Stimulated activated effector memory CD8-positive, alpha-beta T cell treated with anti-CD3 and anti-CD28 coated beads, Interleukin-12 subunit alpha, Interleukin-12 subunit beta, amount 100 ng/mL, for 72 hours (primary cell): ENCODE data around the gene NEDD4L.
"Not testable (repeated sequence)": the region's sequence is repeated elsewhere in the genome, so short reads cannot be mapped to it uniquely, and the experiment has no call there.

Experiments
- ATAC-seq: fragments of 150-1000 bp; cut with Tn5 transposase; 2 replicates; pipeline ENCODE4 v1.10.0; 2021
- DNase-seq, 2 donors: peaks; one replicate each; pipeline ENCODE4 v3.0.0; 2021 to 2022; ENCODE audit warnings: low spot score in 2 of 2
- H3K27ac Mint-ChIP-seq: one replicate; pipeline ENCODE4 v1.8.0; 2022; ENCODE audit warnings: mild to moderate bottlenecking, mixed read lengths
- H3K36me3 Mint-ChIP-seq: one replicate; pipeline ENCODE4 v1.8.0; 2022; ENCODE audit warnings: mild to moderate bottlenecking, mixed read lengths
- H3K4me1 Mint-ChIP-seq: one replicate; pipeline ENCODE4 v1.8.0; 2022; ENCODE audit warnings: mixed read lengths
- H3K4me3 Mint-ChIP-seq: one replicate; pipeline ENCODE4 v1.8.0; 2022; ENCODE audit warnings: mild to moderate bottlenecking, mixed read lengths
- H3K9me3 Mint-ChIP-seq: one replicate; pipeline ENCODE4 v1.8.0; 2022; ENCODE audit warnings: mixed read lengths

Gene NEDD4L

DNA sequence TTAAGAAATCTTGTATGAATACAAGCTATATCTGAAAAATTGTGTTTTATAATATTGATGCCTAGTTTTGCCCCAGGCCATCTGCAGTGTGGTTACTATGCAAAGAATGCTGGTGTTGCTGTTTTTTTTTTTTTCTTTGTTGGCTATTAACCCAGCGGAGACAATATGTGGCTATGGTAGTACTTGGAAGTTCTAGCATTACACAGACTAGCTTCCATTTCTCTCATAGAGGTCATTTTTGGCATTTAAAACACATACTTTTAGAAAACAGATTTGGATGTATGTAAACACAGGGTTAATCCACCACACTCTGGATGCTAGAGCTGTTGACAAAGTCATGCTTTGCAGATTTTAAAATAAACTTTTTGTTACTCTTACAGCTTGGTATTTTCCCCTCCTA, 209.8 kb downstream of the NEDD4L start:
- H3K36me3 Mint-ChIP-seq = no peaks in the 10 kb centered on the region
- H3K4me1 Mint-ChIP-seq = no peaks in the 10 kb centered on the region
- no peaks in the 10 kb centered on the region for H3K9me3 Mint-ChIP-seq
- H3K27ac Mint-ChIP-seq = no peak overlapping the region
- no peak for DNase-seq
- no peak for ATAC-seq
- no peak overlapping the region for H3K4me3 Mint-ChIP-seq

DNA sequence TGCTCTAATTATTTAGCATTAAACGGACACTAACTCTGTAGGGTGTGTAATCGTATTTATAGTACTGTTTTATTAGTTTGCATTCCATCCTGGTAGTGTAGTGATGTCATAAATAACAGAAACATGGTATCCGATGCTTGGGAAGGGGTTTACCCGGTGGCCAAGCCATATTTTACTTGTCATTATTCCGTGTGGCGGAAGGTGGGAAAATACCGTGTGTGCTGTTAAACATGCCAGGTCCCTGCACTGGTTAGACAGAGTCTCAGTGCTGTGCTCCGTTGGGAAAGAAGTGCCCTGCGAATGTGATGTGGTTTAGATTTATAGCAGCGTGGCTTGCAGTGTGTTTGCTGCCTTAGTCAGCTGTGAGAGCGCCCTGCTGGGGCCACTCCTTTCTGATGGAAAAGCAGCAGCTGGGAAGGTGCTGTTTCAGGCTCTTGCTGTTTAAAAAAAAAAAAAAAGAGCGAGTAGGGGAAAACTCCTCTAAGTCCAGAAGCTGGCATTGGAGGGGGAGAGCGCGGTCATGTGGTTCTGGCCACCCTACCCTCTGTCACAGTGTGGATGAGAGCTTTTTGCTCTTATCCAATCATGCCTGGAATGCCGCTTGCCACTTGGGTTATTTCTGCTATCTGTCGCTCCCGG, 211.0 kb downstream of the NEDD4L start:
- no peaks in the 10 kb centered on the region for H3K36me3 Mint-ChIP-seq
- ATAC-seq (no peak), DNase-seq (no peak)
- H3K4me3 Mint-ChIP-seq = no peak overlapping the region
- H3K27ac Mint-ChIP-seq = no peak overlapping the region
- no peaks in the 10 kb centered on the region for H3K4me1 Mint-ChIP-seq
- no peaks in the 10 kb centered on the region for H3K9me3 Mint-ChIP-seq

DNA sequence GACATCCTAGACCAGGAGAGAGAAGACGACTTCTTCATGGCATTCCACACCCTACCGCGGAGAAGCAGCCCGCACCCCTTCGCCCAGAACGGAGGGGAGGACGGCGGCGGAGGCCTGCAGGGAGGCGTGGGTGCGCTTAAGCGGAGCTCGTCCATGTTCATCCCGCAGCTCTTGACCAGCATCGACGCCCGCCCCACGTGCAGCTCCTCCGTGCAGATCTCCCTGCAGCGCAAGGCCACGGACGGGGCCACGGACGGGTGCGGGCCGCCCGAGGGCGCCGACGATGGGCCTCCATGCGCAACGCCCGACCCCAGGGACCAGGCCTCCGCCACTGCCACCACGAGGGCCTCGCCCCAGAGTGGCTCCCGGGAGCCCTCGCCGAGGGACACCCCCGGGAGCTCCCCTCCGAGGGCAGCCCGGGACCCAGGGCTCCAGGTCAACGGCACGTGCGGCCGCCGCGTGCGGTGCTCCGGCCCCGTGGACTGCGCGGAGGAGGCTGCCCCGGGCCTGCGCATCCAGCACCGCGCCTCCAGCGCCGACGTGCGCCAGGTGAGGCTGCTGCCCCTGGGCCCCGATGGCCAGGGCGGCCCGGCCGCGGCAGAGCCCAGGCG, 211.8 kb downstream of the NEDD4L start:
- no peak overlapping the region for H3K4me3 Mint-ChIP-seq
- no peak for DNase-seq
- ATAC-seq = no peak
- no peaks in the 10 kb centered on the region for H3K4me1 Mint-ChIP-seq
- H3K27ac Mint-ChIP-seq = no peak overlapping the region
- no peaks in the 10 kb centered on the region for H3K36me3 Mint-ChIP-seq
- no peaks in the 10 kb centered on the region for H3K9me3 Mint-ChIP-seq

DNA sequence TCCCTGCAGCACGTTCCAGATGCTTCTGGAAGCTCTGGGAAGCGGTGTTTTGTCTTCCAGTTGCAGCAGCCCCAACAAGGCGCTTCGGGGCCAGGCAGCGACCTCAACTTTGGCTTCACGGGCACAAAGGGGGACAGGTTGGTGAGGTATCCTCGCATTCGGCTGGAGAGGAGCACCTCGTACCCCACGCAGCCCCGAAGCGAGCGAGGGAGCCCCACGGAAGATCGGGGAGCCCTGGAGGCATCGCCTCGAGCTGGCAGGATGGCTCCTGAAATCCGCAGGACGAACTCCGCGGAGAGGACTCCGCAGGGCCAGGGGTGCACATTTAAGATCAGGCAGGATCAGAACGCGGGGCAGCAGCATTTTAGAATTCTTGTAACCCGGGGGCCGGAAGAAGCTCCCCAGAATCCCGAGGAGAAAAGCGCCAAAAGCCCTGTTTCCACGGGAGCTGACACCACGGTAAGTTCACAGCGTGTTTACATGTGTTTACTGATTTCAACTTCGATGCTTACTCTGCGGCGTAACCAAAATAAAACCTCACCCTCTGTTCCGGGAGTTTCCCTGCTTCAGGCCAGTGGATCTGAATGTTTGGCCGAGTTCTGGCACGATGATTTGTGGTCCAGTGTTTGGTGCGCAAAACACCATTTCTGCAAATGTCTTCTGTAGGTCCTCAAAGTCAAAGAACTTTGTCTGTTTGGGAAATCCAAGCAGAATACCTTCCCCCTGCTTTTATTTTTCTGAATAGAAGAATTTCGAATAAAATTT, 212.5 kb downstream of the NEDD4L start:
- ATAC-seq (no peak), DNase-seq (no peak)
- Mint-ChIP-seq H3K4me1 (no peaks in the 10 kb centered on the region), H3K9me3 (no peaks in the 10 kb centered on the region), H3K27ac (no peak overlapping the region), H3K36me3 (no peaks in the 10 kb centered on the region), H3K4me3 (no peak overlapping the region)

DNA sequence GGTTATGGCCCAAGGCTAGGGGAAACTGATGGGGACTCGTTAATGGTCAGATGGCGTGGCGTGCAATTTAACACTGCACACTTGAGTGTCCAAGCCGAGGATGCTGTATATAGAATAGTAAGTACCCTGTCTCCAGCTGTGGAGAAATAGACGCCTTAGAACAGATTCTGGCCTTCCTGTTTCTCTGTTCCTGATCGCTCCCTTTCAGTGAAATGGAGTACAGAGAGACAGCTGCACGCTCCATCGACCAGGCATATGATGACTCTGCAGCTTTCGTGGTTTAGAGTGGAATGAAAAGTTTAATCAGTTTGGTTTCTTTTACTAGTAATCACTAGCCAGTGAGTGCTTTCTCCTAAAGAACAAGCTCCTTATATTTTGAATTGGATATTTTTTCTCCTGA, 213.4 kb downstream of the NEDD4L start:
- ATAC-seq = no peak
- Mint-ChIP-seq H3K4me3 (no peak overlapping the region), H3K9me3 (no peaks in the 10 kb centered on the region), H3K4me1 (no peaks in the 10 kb centered on the region), H3K27ac (no peak overlapping the region), H3K36me3 (no peaks in the 10 kb centered on the region)
- no peak for DNase-seq

DNA sequence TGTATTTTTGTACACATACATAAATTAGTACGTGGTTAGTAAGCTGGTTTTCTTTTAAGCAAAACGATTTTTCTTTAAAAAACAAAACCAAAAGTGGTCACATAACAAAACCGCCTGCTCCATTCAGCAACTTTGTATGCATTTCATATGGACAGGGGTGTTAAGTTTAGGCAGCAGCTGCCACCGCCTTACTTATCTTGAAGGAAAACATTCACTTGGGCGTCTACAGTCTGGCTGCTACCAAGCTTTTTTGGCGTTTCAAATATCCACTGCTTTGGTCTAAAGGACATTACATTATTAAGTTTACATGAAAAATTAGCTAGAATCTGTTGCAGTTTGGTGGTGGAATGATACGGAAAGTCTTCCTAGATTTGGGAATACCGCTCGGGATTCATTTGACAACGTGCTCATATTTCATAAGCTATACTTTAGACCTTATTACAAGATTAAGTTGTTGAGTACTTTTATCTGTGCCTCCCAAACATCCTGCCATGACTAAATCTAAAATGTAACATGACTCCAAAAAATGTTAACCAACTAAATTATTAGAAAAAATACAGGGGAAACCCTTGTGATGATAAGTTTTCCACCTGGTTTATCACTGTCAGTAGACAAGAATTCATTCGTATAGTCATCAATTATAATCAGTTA, 214.8 kb downstream of the NEDD4L start:
- H3K4me3 Mint-ChIP-seq = no peak overlapping the region
- H3K9me3 Mint-ChIP-seq = no peaks in the 10 kb centered on the region
- ATAC-seq (no peak), DNase-seq (no peak)
- H3K36me3 Mint-ChIP-seq = no peaks in the 10 kb centered on the region
- H3K4me1 Mint-ChIP-seq = peaks cover 7% of the 10 kb centered on the region
- no peak overlapping the region for H3K27ac Mint-ChIP-seq

DNA sequence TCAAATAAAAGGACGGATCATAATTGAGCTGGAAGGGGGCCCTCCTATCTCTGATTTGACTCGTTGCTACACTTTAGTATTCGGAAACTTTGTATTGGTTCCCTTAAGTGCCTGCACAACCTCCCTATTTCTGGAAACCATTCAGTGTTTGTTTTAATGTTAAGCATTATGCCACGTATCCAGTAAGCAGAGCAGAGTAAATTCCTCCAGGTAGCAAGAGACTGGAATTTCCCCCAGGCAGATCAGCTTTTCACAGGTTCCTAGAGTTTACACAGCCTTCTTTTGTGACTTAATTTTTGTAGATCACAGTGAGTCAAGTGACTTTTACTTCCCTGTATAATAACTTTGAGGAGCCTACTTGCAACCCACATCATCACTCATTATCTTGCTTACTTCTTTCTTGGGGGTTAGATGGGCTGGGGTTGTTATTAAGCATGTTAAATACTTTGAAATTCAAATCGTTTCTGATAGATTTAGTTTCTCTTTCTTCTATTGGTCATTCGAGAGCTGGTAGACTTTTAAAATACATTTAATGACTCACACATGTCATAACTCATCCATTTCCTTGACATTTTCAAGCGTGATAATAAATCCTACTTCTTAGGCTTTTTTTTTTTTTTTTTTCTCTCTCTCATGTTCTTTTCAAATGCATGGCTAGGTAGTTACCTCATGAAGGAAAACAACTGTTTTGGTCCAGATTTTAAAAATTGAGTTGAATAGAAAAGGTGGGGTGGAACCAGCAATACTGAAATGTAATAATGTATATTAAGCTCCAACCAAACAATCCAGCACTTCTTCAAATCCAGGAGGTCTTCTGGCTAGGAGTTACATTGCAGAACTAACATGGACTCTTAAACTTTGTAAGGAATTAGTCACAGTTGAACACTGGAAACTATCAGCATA, 219.3 kb downstream of the NEDD4L start:
- H3K4me1 Mint-ChIP-seq = peaks cover 7% of the 10 kb centered on the region
- no peak overlapping the region for H3K27ac Mint-ChIP-seq
- no peak for ATAC-seq
- H3K4me3 Mint-ChIP-seq = no peak overlapping the region
- no peaks in the 10 kb centered on the region for H3K36me3 Mint-ChIP-seq
- H3K9me3 Mint-ChIP-seq = no peaks in the 10 kb centered on the region
- no peak for DNase-seq

DNA sequence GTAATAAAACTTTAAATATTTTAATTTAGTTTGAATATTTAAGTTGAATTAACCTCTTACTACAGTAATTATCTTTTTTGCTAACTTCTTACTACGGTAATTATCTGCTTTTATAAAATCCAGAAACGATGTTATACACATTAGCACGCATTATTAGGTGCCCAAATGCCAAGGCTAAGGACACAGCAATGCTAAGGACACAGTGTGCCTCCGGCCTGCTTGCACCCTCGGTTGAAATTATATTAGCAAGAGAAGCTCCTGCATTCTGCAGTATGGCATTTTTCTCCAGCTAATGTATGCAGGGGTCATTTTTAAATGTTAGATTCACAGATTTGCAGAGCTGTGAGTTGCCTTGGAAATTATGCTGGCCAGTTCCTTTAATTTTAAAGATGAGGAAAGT, 220.0 kb downstream of the NEDD4L start:
- ATAC-seq = no peak
- Mint-ChIP-seq H3K27ac (no peak overlapping the region), H3K4me1 (peaks cover 7% of the 10 kb centered on the region), H3K36me3 (no peaks in the 10 kb centered on the region), H3K9me3 (no peaks in the 10 kb centered on the region), H3K4me3 (no peak overlapping the region)
- DNase-seq = no peak

DNA sequence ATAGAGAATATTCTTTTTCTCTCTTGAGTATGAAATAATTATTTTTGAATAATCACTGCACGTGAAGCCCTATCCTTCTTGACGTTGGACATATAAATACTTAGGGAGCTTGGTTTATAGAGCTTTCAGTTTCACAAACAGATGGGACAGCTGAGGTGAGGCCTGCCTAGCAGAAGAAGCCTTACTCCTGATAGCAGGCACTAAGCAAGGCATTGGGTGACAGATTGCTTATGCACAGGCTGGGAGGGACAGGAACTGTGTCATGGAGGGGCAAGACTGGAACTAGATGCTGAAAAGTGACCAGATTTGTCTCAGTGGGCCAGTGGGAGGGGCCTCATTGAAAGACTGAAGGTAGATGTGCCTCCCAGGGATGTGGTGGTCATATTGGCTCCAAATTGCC, 220.8 kb downstream of the NEDD4L start:
- ATAC-seq (no peak), DNase-seq (no peak)
- Mint-ChIP-seq H3K4me3 (no peak overlapping the region), H3K27ac (no peak overlapping the region), H3K9me3 (no peaks in the 10 kb centered on the region), H3K4me1 (peaks cover 7% of the 10 kb centered on the region), H3K36me3 (no peaks in the 10 kb centered on the region)

DNA sequence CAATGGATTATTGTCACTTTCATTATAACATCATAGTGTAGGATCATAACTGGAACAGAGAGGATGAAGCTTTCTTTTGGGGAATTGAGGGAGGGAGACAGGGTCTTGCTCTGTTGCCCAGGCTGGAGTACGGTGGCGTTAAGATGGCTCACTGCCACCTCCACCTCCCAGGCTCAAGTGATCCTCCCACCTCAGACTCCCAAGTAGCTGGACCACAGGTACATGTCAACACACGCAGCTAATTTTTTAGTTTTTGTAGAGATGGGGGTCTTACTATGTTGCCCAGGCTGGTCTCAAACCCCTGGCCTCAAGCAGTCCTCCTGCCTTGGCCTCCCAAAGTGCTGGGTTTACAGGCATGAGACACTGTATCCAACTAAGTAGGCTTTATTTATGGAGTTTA, 221.5 kb downstream of the NEDD4L start:
- not testable (repeated sequence) for H3K9me3 Mint-ChIP-seq, H3K36me3 Mint-ChIP-seq, H3K4me1 Mint-ChIP-seq, H3K27ac Mint-ChIP-seq, ATAC-seq, H3K4me3 Mint-ChIP-seq, DNase-seq

DNA sequence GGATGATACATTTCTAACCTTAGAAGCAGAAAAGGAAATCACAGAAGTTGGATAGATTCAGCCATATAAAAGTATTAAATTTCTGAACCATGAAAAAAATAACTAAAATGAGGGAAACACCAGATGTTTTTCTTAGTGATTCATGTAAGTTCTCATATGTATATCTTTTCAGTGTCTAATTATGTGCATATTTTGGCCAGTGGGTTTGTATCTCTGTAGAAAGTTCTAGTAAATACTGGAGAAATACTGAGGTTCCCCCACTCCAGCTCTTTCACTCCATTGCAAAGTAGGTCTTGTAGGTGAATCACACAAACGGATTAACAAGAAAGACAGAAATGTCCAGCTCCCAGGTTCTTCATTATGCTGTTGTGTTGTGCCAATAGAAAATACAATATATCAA, 222.3 kb downstream of the NEDD4L start:
- no peak overlapping the region for H3K4me3 Mint-ChIP-seq
- ATAC-seq (no peak), DNase-seq (no peak)
- H3K9me3 Mint-ChIP-seq = no peaks in the 10 kb centered on the region
- no peak overlapping the region for H3K27ac Mint-ChIP-seq
- no peaks in the 10 kb centered on the region for H3K36me3 Mint-ChIP-seq
- peaks cover 7% of the 10 kb centered on the region for H3K4me1 Mint-ChIP-seq

DNA sequence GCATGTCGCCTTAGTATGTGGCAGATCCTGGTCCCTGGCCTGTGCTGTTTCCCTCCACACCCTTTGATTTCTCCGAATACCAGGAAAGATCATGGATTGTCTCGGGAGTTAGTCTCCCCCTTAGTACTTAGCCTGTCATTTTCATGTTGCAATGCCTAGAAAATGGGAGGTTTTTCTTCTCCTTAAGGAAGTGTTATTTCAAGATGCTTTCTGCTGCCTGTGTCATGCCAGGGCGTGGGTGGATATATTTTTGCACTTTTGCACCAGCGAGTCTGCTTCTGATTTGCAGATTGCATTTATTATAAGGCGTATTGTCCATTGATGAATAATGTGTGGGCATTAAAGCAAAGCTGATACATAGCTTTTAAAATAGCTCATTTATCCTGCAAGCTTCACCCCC, 223.5 kb downstream of the NEDD4L start:
- Mint-ChIP-seq H3K4me1 (peaks cover 9% of the 10 kb centered on the region), H3K9me3 (no peaks in the 10 kb centered on the region), H3K27ac (no peak overlapping the region), H3K4me3 (no peak overlapping the region), H3K36me3 (no peaks in the 10 kb centered on the region)
- ATAC-seq = no peak
- DNase-seq = no peak

DNA sequence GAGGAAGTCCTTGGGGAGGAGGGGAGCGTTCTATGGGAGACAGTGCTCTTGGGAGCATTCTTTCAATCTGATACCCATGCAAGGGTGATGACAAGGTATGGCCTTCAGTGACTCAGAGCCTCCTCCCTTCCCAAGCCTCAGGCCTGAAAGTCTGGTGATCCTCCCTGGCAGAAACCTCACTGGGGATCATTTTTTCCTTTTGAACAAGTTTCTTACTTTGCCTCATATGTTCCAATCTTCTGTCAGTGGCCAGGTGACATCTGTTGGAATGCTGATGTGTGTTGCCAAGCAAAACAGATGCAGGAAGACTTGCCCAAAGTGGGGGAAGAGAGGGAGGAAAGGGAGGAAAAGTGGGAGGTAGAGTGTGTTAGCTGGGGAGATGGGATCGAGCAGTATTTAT, 224.8 kb downstream of the NEDD4L start:
- Mint-ChIP-seq H3K36me3 (no peaks in the 10 kb centered on the region), H3K4me1 (peaks cover 8% of the 10 kb centered on the region), H3K27ac (no peak overlapping the region), H3K4me3 (no peak overlapping the region), H3K9me3 (no peaks in the 10 kb centered on the region)
- no peak for ATAC-seq
- DNase-seq = no peak

DNA sequence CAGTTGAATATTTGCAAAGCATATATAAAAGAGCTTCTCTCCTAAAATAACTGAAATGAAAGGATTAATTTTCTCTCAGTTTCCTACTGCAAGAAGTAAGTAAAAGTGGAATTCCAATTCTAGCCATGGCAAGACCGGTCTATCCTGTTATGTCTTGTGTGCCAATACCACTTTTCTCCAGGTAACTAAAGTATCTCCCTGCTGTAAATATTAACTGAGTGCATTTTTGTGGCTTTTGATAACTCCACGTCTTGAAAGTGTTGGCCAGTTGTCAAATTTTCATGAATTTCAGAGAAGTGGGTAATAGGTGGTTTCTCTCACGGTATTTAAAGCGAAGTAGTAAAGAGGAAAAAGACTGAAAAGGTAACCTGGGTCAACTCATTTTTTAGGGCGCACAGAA, 225.9 kb downstream of the NEDD4L start:
- peaks cover 8% of the 10 kb centered on the region for H3K4me1 Mint-ChIP-seq
- no peak for ATAC-seq

DNA sequence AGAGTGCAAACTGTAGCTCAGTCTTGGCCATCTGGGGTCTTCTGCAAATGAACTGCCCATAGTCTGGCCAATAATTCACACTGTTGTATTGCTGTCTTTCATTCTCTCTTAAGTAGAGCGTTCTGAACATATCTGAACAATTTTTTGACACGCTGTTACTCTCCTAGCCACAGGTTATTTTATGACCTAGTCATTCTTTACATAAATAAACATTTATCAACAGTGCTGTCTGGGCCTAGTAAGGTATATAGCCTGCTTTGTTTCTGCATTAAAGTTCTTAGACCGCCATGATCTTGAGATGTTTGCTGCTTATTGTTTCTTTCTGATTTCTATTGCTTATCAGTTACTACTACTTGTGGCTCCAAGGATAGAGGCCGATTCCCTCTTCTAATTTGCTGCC, 226.4 kb downstream of the NEDD4L start:
- Mint-ChIP-seq H3K27ac (no peak overlapping the region), H3K9me3 (no peaks in the 10 kb centered on the region), H3K4me1 (peaks cover 8% of the 10 kb centered on the region), H3K36me3 (no peaks in the 10 kb centered on the region), H3K4me3 (no peak overlapping the region)
- no peak for ATAC-seq
- DNase-seq = no peak

More for the DNA sequence above, 225.9 kb downstream of the NEDD4L start:
- Mint-ChIP-seq H3K36me3 (no peaks in the 10 kb centered on the region), H3K27ac (no peak overlapping the region), H3K9me3 (no peaks in the 10 kb centered on the region), H3K4me3 (no peak overlapping the region)
- no peak for DNase-seq
